K562 (cell line): ENCODE data around the gene SRPRA. TPM values are rescaled to one million over a fixed set of nuclear protein-coding genes. Genes with fewer than 3 reads are reported as not detected.

Experiments
- BRF2 ChIP-seq: IDR thresholded peaks from 3 replicates; pipeline ENCODE4 v1.6.1; 2011; ENCODE audit warnings: borderline replicate concordance, mild to moderate bottlenecking; ENCODE audit not compliant: insufficient read length, insufficient read depth
- ERF ChIP-seq: fragments of 450-650 bp; formaldehyde crosslinking; IDR thresholded peaks from 2 replicates; pipeline ENCODE4 v1.4.0; 2020; ENCODE audit warnings: mild to moderate bottlenecking, mixed read lengths
- HDAC3 ChIP-seq: fragments of 450-650 bp; IDR thresholded peaks from 2 replicates; pipeline ENCODE4 v1.6.1; 2018; ENCODE audit warnings: borderline replicate concordance, mild to moderate bottlenecking, moderate library complexity; ENCODE audit not compliant: partially characterized antibody
- LEF1 ChIP-seq: fragments of 450-650 bp; IDR thresholded peaks from 2 replicates; pipeline ENCODE4 v1.6.1; 2016; ENCODE audit warnings: mild to moderate bottlenecking
- MTA2 ChIP-seq: fragments of 450-650 bp; IDR thresholded peaks from 2 replicates; pipeline ENCODE4 v1.6.1; 2016; ENCODE audit warnings: low read depth
- NFYB ChIP-seq: IDR thresholded peaks from 2 replicates; pipeline ENCODE4 v1.6.1; 2011; ENCODE audit warnings: mild to moderate bottlenecking, moderate library complexity; ENCODE audit not compliant: insufficient read length; ENCODE audit errors: extremely low read depth
- PBX2 ChIP-seq, 2 experiments: IDR thresholded peaks in 1 of 2; conservative IDR thresholded peaks in 1 of 2; 2 replicates each; pipeline ENCODE4 v1.6.1; 2016; ENCODE audit warnings: low read depth in 2 of 2, mild to moderate bottlenecking in 1 of 2, missing compliant biosample characterization in 1 of 2, missing genetic modification characterization in 1 of 2, moderate library complexity in 1 of 2
- POLR2AphosphoS2 ChIP-seq: IDR thresholded peaks from 2 replicates; pipeline ENCODE4 v1.6.1; 2012; ENCODE audit warnings: low read length, improper control_type of control experiment
- POLR2H ChIP-seq: IDR thresholded peaks from 2 replicates; pipeline ENCODE4 v1.6.1; 2016; ENCODE audit warnings: missing genetic modification characterization, low read depth, mild to moderate bottlenecking, control low read depth, missing compliant biosample characterization, moderate library complexity
- PYGO2 ChIP-seq: fragments of 450-650 bp; IDR thresholded peaks from 2 replicates; pipeline ENCODE4 v1.6.1; 2016; ENCODE audit warnings: mild to moderate bottlenecking, missing genetic modification characterization, moderate library complexity, missing compliant biosample characterization
- SLC30A9 ChIP-seq: fragments of 250-450 bp; sonication (Bioruptor Pico); IDR thresholded peaks from 2 replicates; pipeline ENCODE4 v1.8.0; 2022; ENCODE audit warnings: mild to moderate bottlenecking, moderate library complexity
- TAF15 ChIP-seq: fragments of 200-400 bp; formaldehyde crosslinking; IDR thresholded peaks from 2 replicates; pipeline ENCODE4 v1.6.1; 2017; ENCODE audit warnings: mild to moderate bottlenecking, low read depth, low read length, moderate library complexity
- ZBTB43 ChIP-seq: sonication (generic); formaldehyde crosslinking; IDR thresholded peaks from 2 replicates; pipeline ENCODE4 v1.8.0; 2023; ENCODE audit warnings: mild to moderate bottlenecking, missing genetic modification reagents
- ZC3H8 ChIP-seq: fragments of 450-650 bp; IDR thresholded peaks from 2 replicates; pipeline ENCODE4 v1.6.1; 2017
- ZNF354B ChIP-seq: fragments of 250-450 bp; sonication (Bioruptor Pico); IDR thresholded peaks from 2 replicates; pipeline ENCODE4 v1.4.0; 2020
- ZNF785 ChIP-seq: fragments of 250-450 bp; sonication (Bioruptor Pico); IDR thresholded peaks from 2 replicates; pipeline ENCODE4 v1.4.0; 2020; ENCODE audit warnings: mild to moderate bottlenecking
- polyA plus RNA-seq, 8 experiments: library from polyadenylated mRNA; depleted of rRNA in 4 of 8; stranded (reverse) in 5 of 8; unstranded in 3 of 8; fragments of >200 nt; fragmentation: Nextera tagmentation in 2 of 8; fragmentation: Illumina TruSeq in 1 of 8; extraction: Ambion mirVana in 2 of 8; extraction: Trizol in 1 of 8; gene quantifications; 2 replicates each; pipeline versions ENCODE4 v1.2.1 to v1.2.3, GENCODE V29; 2011 to 2014; ENCODE audit warnings: inconsistent platforms in 1 of 8, missing spikeins in 1 of 8
- total RNA-seq, 7 experiments: library from RNA; depleted of rRNA in 6 of 7; stranded (reverse); fragments of >200 nt in 6 of 7; fragmentation: Illumina TruSeq in 2 of 7; extraction: Trizol in 2 of 7; gene quantifications; 2 replicates each; pipeline versions ENCODE4 v1.2.1 to v1.2.3, GENCODE V29; 2011 to 2021; ENCODE audit warnings: low replicate concordance in 1 of 7
- TF ChIP-seq, protein P1 (sequence below): fragments of 250-450 bp; sonication (Bioruptor Pico); IDR thresholded peaks from 2 replicates; pipeline ENCODE4 v1.4.0; 2020

SRPRA gene
- total and polyA plus RNA-seq, 9 of the 15 experiments (the other 6 are each of a cell fraction or from before 2014, with no cell fraction given), result 33.5 to 124 (median 80.0) TPM

DNA sequence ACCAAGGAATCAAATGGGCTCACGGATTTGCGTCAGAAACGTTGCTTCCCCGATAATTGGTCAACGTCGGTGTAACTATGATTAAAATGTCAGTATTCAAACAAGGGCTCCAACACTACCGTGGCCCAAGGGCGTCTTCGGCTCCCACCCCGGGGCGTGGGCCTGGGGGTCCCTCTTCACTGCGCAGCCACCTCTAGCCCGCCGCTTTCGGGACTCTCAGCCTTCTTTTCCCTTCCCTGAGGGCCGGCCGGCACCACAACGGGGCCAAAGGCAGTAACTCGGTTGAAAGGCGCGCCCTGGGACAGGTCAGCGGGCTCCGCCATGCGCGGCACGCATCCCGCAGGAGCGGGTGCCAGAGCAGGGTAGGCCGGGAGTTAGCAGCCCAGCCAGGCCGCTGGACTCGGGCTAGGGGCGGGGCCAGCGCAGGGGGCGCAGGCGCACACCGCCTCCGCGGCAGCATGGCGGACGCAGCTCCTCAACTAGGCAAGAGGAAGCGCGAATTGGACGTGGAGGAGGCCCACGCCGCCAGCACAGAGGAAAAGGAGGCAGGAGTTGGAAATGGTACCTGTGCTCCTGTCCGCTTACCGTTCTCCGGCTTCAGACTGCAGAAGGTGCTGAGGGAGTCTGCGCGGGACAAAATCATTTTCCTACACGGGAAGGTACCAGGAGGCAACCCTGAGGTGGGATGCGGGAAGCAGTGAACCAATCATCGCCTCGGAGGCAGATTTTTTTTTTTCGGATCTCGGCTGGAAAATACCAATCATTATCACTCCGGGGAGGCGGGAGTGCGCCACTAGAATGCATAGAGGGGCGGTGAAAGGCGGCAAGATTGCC is 35.1 kb upstream of the SRPRA start, which contains the start of gene DCPS (continued):
- no peak for TF ChIP-seq ZBTB43
- no peak for TF ChIP-seq PYGO2 (tag)
- TF ChIP-seq POLR2AphosphoS2, result peak; percentile 55; the same call in 1 of the 2 replicates
- no peak for TF ChIP-seq SLC30A9
- TF ChIP-seq BRF2, result no peak
- no peak for TF ChIP-seq ZNF354B (CRISPR knock-in tag)
- no peak for TF ChIP-seq ZNF785 (CRISPR knock-in tag)
- TF ChIP-seq POLR2H (tag), result peak; percentile 91
- no peak for TF ChIP-seq ERF (CRISPR knock-in tag)
- TF ChIP-seq MTA2, result no peak
- TF ChIP-seq LEF1, result no peak
- no peak for TF ChIP-seq HDAC3
- no peak for TF ChIP-seq ZC3H8
- TF ChIP-seq PBX2 (CRISPR knock-in tag; IDR thresholded peaks at IDR 0.05; ENCODE audit: low read depth), result no peak
- no peak for TF ChIP-seq PBX2 (tag; conservative IDR thresholded peaks at IDR 0.05; ENCODE audit: low read depth)
- TF ChIP-seq TAF15, result no peak
- TF ChIP-seq, protein P1, sequence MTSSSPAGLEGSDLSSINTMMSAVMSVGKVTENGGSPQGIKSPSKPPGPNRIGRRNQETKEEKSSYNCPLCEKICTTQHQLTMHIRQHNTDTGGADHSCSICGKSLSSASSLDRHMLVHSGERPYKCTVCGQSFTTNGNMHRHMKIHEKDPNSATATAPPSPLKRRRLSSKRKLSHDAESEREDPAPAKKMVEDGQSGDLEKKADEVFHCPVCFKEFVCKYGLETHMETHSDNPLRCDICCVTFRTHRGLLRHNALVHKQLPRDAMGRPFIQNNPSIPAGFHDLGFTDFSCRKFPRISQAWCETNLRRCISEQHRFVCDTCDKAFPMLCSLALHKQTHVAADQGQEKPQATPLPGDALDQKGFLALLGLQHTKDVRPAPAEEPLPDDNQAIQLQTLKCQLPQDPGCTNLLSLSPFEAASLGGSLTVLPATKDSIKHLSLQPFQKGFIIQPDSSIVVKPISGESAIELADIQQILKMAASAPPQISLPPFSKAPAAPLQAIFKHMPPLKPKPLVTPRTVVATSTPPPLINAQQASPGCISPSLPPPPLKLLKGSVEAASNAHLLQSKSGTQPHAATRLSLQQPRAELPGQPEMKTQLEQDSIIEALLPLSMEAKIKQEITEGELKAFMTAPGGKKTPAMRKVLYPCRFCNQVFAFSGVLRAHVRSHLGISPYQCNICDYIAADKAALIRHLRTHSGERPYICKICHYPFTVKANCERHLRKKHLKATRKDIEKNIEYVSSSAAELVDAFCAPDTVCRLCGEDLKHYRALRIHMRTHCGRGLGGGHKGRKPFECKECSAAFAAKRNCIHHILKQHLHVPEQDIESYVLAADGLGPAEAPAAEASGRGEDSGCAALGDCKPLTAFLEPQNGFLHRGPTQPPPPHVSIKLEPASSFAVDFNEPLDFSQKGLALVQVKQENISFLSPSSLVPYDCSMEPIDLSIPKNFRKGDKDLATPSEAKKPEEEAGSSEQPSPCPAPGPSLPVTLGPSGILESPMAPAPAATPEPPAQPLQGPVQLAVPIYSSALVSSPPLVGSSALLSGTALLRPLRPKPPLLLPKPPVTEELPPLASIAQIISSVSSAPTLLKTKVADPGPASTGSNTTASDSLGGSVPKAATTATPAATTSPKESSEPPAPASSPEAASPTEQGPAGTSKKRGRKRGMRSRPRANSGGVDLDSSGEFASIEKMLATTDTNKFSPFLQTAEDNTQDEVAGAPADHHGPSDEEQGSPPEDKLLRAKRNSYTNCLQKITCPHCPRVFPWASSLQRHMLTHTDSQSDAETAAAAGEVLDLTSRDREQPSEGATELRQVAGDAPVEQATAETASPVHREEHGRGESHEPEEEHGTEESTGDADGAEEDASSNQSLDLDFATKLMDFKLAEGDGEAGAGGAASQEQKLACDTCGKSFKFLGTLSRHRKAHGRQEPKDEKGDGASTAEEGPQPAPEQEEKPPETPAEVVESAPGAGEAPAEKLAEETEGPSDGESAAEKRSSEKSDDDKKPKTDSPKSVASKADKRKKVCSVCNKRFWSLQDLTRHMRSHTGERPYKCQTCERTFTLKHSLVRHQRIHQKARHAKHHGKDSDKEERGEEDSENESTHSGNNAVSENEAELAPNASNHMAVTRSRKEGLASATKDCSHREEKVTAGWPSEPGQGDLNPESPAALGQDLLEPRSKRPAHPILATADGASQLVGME (CRISPR knock-in tag), result peak; percentile 31; the same call in 1 of the 2 replicates
- TF ChIP-seq NFYB, result no peak
